H1 (cell line): Measurements from ENCODE around the gene SERPINE2. TPM values are rescaled to one million over a fixed set of nuclear protein-coding genes. Genes with fewer than 3 reads are reported as not detected.

Experiments
- BACH1 ChIP-seq: IDR thresholded peaks from 2 replicates; pipeline ENCODE4 v1.6.1; 2012; ENCODE audit warnings: low read length, improper control_type of control experiment
- BCL11A ChIP-seq, 2 experiments: IDR thresholded peaks; one replicate each; pipeline ENCODE4 v1.6.1; 2011; ENCODE audit warnings: low read depth in 2 of 2, low read length in 2 of 2, mild to moderate bottlenecking in 2 of 2
- BRCA1 ChIP-seq: IDR thresholded peaks from 2 replicates; pipeline ENCODE4 v1.6.1; 2012; ENCODE audit warnings: low read depth, low read length, improper control_type of control experiment
- CBX8 ChIP-seq: fragments of 300-800, 300-1000 bp; sonication (generic); IDR thresholded peaks from 2 replicates; pipeline ENCODE4 v1.7.1; 2016; ENCODE audit warnings: low read depth, low read length, borderline replicate concordance
- CHD2 ChIP-seq: IDR thresholded peaks from 2 replicates; pipeline ENCODE4 v1.6.1; 2012; ENCODE audit warnings: low read length, improper control_type of control experiment
- CTBP2 ChIP-seq: IDR thresholded peaks from 2 replicates; pipeline ENCODE4 v1.7.0; 2011; ENCODE audit warnings: borderline replicate concordance, mild to moderate bottlenecking, moderate library complexity, mixed read lengths, low read length; ENCODE audit not compliant: insufficient read depth, insufficient read length
- MAFK ChIP-seq: IDR thresholded peaks from 2 replicates; pipeline ENCODE4 v1.6.1; 2012; ENCODE audit warnings: low read depth, mild to moderate bottlenecking, improper control_type of control experiment, low read length
- POU5F1 ChIP-seq: IDR thresholded peaks from 2 replicates; pipeline ENCODE4 v1.6.1; 2011; ENCODE audit warnings: low read depth, mild to moderate bottlenecking, low read length, moderate library complexity
- SP2 ChIP-seq: IDR thresholded peaks from 2 replicates; pipeline ENCODE4 v1.6.1; 2012; ENCODE audit warnings: mild to moderate bottlenecking, low read length, inconsistent platforms
- TAF7 ChIP-seq: optimal IDR thresholded peaks from 2 replicates; pipeline ENCODE3; 2011; ENCODE audit warnings: low read depth, mild to moderate bottlenecking, inconsistent platforms, low read length, moderate library complexity, borderline replicate concordance
- polyA plus RNA-seq, 7 experiments: library from polyadenylated mRNA; depleted of rRNA in 3 of 7; stranded (reverse) in 5 of 7; unstranded in 2 of 7; fragments of >200 nt in 5 of 7; fragments of 200-250 nt in 2 of 7; gene quantifications; 1 replicate in 5 of 7; 2 replicates in 1 of 7; 4 replicates in 1 of 7; pipeline versions ENCODE4 v1.2.1 to v1.2.3, GENCODE V29; 2011 to 2013; ENCODE audit warnings: missing spikeins in 2 of 7, mixed read lengths in 2 of 7
- total RNA-seq: library from RNA; stranded (reverse); fragmentation: NEBNext Ultra II Directional; extraction: Animal tissue kit (Norgen Biotek cat#: 25700); gene quantifications from 2 replicates; pipeline ENCODE4 v1.2.1, GENCODE V29; 2021
- TF ChIP-seq, protein P1 (sequence below): fragments of 300-600 bp; sonication (generic); IDR thresholded peaks from 2 replicates; pipeline ENCODE4 v1.7.1; 2012; ENCODE audit warnings: low read length, moderate library complexity, mild to moderate bottlenecking, inconsistent platforms; ENCODE audit not compliant: insufficient replicate concordance

The SERPINE2 gene
- total and polyA plus RNA-seq, 2 of the 8 experiments (the other 6 are each of a cell fraction or from before 2014, with no cell fraction given) = 26.2 to 76.0 TPM

DNA sequence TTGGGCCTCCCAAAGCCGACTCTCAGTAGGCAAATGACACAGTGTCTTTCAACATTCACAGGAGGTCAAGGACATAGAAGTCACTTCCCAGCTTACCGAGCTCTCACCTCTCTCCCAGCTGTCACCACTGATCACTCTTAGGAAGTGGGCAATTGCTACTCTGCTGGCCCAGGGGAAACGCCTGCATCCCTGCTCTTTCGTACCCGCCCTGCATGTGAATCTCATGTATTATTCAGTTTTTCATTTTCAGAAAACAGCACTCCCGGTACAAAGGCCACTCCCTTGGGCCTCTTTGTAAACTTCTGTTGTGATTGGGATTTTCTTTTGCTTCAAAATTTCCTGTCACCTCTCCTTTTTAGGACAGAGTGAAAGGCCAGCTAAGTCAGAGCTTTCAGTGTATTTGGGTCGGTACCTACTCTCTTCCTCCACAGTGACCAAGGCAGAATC is 66.4 kb downstream of the SERPINE2 start (continued):
- TF ChIP-seq, protein P1, sequence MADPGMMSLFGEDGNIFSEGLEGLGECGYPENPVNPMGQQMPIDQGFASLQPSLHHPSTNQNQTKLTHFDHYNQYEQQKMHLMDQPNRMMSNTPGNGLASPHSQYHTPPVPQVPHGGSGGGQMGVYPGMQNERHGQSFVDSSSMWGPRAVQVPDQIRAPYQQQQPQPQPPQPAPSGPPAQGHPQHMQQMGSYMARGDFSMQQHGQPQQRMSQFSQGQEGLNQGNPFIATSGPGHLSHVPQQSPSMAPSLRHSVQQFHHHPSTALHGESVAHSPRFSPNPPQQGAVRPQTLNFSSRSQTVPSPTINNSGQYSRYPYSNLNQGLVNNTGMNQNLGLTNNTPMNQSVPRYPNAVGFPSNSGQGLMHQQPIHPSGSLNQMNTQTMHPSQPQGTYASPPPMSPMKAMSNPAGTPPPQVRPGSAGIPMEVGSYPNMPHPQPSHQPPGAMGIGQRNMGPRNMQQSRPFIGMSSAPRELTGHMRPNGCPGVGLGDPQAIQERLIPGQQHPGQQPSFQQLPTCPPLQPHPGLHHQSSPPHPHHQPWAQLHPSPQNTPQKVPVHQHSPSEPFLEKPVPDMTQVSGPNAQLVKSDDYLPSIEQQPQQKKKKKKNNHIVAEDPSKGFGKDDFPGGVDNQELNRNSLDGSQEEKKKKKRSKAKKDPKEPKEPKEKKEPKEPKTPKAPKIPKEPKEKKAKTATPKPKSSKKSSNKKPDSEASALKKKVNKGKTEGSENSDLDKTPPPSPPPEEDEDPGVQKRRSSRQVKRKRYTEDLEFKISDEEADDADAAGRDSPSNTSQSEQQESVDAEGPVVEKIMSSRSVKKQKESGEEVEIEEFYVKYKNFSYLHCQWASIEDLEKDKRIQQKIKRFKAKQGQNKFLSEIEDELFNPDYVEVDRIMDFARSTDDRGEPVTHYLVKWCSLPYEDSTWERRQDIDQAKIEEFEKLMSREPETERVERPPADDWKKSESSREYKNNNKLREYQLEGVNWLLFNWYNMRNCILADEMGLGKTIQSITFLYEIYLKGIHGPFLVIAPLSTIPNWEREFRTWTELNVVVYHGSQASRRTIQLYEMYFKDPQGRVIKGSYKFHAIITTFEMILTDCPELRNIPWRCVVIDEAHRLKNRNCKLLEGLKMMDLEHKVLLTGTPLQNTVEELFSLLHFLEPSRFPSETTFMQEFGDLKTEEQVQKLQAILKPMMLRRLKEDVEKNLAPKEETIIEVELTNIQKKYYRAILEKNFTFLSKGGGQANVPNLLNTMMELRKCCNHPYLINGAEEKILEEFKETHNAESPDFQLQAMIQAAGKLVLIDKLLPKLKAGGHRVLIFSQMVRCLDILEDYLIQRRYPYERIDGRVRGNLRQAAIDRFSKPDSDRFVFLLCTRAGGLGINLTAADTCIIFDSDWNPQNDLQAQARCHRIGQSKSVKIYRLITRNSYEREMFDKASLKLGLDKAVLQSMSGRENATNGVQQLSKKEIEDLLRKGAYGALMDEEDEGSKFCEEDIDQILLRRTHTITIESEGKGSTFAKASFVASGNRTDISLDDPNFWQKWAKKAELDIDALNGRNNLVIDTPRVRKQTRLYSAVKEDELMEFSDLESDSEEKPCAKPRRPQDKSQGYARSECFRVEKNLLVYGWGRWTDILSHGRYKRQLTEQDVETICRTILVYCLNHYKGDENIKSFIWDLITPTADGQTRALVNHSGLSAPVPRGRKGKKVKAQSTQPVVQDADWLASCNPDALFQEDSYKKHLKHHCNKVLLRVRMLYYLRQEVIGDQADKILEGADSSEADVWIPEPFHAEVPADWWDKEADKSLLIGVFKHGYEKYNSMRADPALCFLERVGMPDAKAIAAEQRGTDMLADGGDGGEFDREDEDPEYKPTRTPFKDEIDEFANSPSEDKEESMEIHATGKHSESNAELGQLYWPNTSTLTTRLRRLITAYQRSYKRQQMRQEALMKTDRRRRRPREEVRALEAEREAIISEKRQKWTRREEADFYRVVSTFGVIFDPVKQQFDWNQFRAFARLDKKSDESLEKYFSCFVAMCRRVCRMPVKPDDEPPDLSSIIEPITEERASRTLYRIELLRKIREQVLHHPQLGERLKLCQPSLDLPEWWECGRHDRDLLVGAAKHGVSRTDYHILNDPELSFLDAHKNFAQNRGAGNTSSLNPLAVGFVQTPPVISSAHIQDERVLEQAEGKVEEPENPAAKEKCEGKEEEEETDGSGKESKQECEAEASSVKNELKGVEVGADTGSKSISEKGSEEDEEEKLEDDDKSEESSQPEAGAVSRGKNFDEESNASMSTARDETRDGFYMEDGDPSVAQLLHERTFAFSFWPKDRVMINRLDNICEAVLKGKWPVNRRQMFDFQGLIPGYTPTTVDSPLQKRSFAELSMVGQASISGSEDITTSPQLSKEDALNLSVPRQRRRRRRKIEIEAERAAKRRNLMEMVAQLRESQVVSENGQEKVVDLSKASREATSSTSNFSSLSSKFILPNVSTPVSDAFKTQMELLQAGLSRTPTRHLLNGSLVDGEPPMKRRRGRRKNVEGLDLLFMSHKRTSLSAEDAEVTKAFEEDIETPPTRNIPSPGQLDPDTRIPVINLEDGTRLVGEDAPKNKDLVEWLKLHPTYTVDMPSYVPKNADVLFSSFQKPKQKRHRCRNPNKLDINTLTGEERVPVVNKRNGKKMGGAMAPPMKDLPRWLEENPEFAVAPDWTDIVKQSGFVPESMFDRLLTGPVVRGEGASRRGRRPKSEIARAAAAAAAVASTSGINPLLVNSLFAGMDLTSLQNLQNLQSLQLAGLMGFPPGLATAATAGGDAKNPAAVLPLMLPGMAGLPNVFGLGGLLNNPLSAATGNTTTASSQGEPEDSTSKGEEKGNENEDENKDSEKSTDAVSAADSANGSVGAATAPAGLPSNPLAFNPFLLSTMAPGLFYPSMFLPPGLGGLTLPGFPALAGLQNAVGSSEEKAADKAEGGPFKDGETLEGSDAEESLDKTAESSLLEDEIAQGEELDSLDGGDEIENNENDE = no peak
- no peak for TF ChIP-seq BACH1
- no peak for TF ChIP-seq CBX8
- TF ChIP-seq SP2 = no peak
- no peak for TF ChIP-seq MAFK
- TF ChIP-seq BCL11A (IDR thresholded peaks at IDR 0.05; ENCODE audit: low read depth in 2 of 2, low read length in 2 of 2) = no peak
- no peak for TF ChIP-seq TAF7
- no peak for TF ChIP-seq CHD2
- TF ChIP-seq POU5F1 = no peak
- TF ChIP-seq CTBP2 = no peak
- TF ChIP-seq BRCA1 = no peak
